ENCODE data around the gene FER. TPM values are rescaled to one million over a fixed set of nuclear protein-coding genes. Genes with fewer than 3 reads are reported as not detected.
"Not testable (repeated sequence)": the region's sequence is repeated elsewhere in the genome, so short reads cannot be mapped to it uniquely, and the experiment has no call there.

FER gene
- total RNA-seq, 2 experiments from 2014 or later, result 9.4 to 10.0 TPM

- no peak overlapping the region for H2AFZ ChIP-seq (ENCODE audit: low read length)
- no peaks in the 10 kb centered on the region for H3K9me3 ChIP-seq (ENCODE audit: low read length)
- DNase-seq (ENCODE audit: low spot score), result no peak
- no TSS peak for BruUV-seq (replicated peaks)
- no peak overlapping the region for H3K4me3 ChIP-seq (ENCODE audit: low read depth, low read length, poor library complexity, severe bottlenecking)
- H3K4me2 ChIP-seq (ENCODE audit: low read length), result no peak overlapping the region
- H4K20me1 ChIP-seq (ENCODE audit: insufficient read depth, low read length), result no peaks in the 10 kb centered on the region
- ChIA-PET CTCF (ENCODE audit: unreplicated experiment) (no interaction called here), POLR2A (no interaction called here)
- no peaks in the 10 kb centered on the region for H3K4me1 ChIP-seq (ENCODE audit: insufficient read depth, low read length, poor library complexity, severe bottlenecking)
- no peak overlapping the region for H3K27ac ChIP-seq (ENCODE audit: low read depth, low read length, poor library complexity, severe bottlenecking)
- intact Hi-C loops (cut with micrococcal nuclease; ENCODE audit: unreplicated experiment), result no loop called here
- TF ChIP-seq CTCF (conservative IDR thresholded peaks at IDR 0.05; ENCODE audit: low read length) (no peak), EZH2phosphoT487 (IDR thresholded peaks at IDR 0.05; ENCODE audit: borderline replicate concordance, low read depth, low read length) (no peak)
- H3K36me3 ChIP-seq (ENCODE audit: insufficient read depth, low read length), result no peaks in the 10 kb centered on the region
- no peaks in the 10 kb centered on the region; the same call in 1 of the 2 replicates for H3K9me2 ChIP-seq (ENCODE audit: insufficient read depth, low read length)
- no peaks in the 10 kb centered on the region for H3K79me2 ChIP-seq (ENCODE audit: insufficient read depth, low read depth, low read length)
Measured at GRCh38 chr5:109022056-109022455, 274.4 kb downstream of the FER start.

- H3K4me3 ChIP-seq (ENCODE audit: low read depth, low read length, poor library complexity, severe bottlenecking); H3K9me3 ChIP-seq (ENCODE audit: low read length); H3K9me2 ChIP-seq (ENCODE audit: insufficient read depth, low read length); H2AFZ ChIP-seq (ENCODE audit: low read length); H3K4me1 ChIP-seq (ENCODE audit: insufficient read depth, low read length, poor library complexity, severe bottlenecking); CTCF ChIA-PET (ENCODE audit: unreplicated experiment); H3K79me2 ChIP-seq (ENCODE audit: insufficient read depth, low read depth, low read length); H3K4me2 ChIP-seq (ENCODE audit: low read length); H3K36me3 ChIP-seq (ENCODE audit: insufficient read depth, low read length); BruUV-seq (replicated peaks); H3K27ac ChIP-seq (ENCODE audit: low read depth, low read length, poor library complexity, severe bottlenecking); DNase-seq (ENCODE audit: low spot score); intact Hi-C loops (cut with micrococcal nuclease; ENCODE audit: unreplicated experiment); POLR2A ChIA-PET; H4K20me1 ChIP-seq (ENCODE audit: insufficient read depth, low read length): not testable (repeated sequence)
Measured at GRCh38 chr5:109025729-109026128, 278.0 kb downstream of the FER start.

GRCh38 chr5:109027983-109028607 is 280.4 kb downstream of the FER start:
- intact Hi-C loops (cut with micrococcal nuclease; ENCODE audit: unreplicated experiment), result no loop called here
- Histone ChIP-seq H2AFZ (ENCODE audit: low read length) (no peak overlapping the region), H3K36me3 (ENCODE audit: insufficient read depth, low read length) (no peaks in the 10 kb centered on the region), H4K20me1 (ENCODE audit: insufficient read depth, low read length) (no peaks in the 10 kb centered on the region), H3K27ac (ENCODE audit: low read depth, low read length, poor library complexity, severe bottlenecking) (no peak overlapping the region), H3K4me3 (ENCODE audit: low read depth, low read length, poor library complexity, severe bottlenecking) (no peak overlapping the region), H3K9me3 (ENCODE audit: low read length) (no peaks in the 10 kb centered on the region), H3K79me2 (ENCODE audit: insufficient read depth, low read depth, low read length) (no peaks in the 10 kb centered on the region), H3K9me2 (ENCODE audit: insufficient read depth, low read length) (no peaks in the 10 kb centered on the region), H3K4me2 (ENCODE audit: low read length) (no peak overlapping the region), H3K4me1 (ENCODE audit: insufficient read depth, low read length, poor library complexity, severe bottlenecking) (no peaks in the 10 kb centered on the region)
- TF ChIP-seq CTCF (conservative IDR thresholded peaks at IDR 0.05; ENCODE audit: low read length) (no peak), EZH2phosphoT487 (IDR thresholded peaks at IDR 0.05; ENCODE audit: borderline replicate concordance, low read depth, low read length) (no peak)
- ChIA-PET POLR2A (no interaction called here), CTCF (ENCODE audit: unreplicated experiment) (no interaction called here)
- DNase-seq (ENCODE audit: low spot score), result no peak
- no TSS peak for BruUV-seq (replicated peaks)

Measured in OCI-LY7 (cell line).